ENCODE data around the gene HHAT.
"Not testable (repeated sequence)": the region's sequence is repeated elsewhere in the genome, so short reads cannot be mapped to it uniquely, and the experiment has no call there.

Gene HHAT

GRCh38 chr1:210347112-210347511 lies 18.4 kb downstream of the HHAT start:
- Histone ChIP-seq H3K27ac (ENCODE audit: low read depth, low read length) (no peak overlapping the region), H3K4me3 (ENCODE audit: low read depth in 1 of 5, low read length in 5 of 5) (no peak overlapping the region), H3K4me1 (ENCODE audit: control insufficient read depth in 5 of 5, insufficient read depth in 5 of 5, low read length in 5 of 5) (peaks cover 0 to 8% (median 6%) of the 10 kb centered on the region in 5 donors), H3K9me3 (ENCODE audit: control insufficient read depth in 5 of 5, low read length in 5 of 5) (no peaks in the 10 kb centered on the region), H3K27me3 (ENCODE audit: control insufficient read depth in 5 of 5, insufficient read depth in 4 of 5, low read length in 5 of 5) (no peaks in the 10 kb centered on the region), H3K9ac (ENCODE audit: low read length in 5 of 5) (no peak overlapping the region), H3K36me3 (ENCODE audit: control insufficient read depth in 5 of 5, insufficient read depth in 5 of 5, low read length in 5 of 5) (peaks cover 0 to 3% (median 0%) of the 10 kb centered on the region in 5 donors)

GRCh38 chr1:210351496-210351895 lies 22.8 kb downstream of the HHAT start:
- no peaks in the 10 kb centered on the region for H3K27me3 ChIP-seq (ENCODE audit: control insufficient read depth in 5 of 5, insufficient read depth in 4 of 5, low read length in 5 of 5)
- no peaks in the 10 kb centered on the region for H3K4me1 ChIP-seq (ENCODE audit: control insufficient read depth in 5 of 5, insufficient read depth in 5 of 5, low read length in 5 of 5)
- peaks cover 0 to 3% (median 0%) of the 10 kb centered on the region in 5 donors for H3K36me3 ChIP-seq (ENCODE audit: control insufficient read depth in 5 of 5, insufficient read depth in 5 of 5, low read length in 5 of 5)
- H3K4me3 ChIP-seq (ENCODE audit: low read depth in 1 of 5, low read length in 5 of 5) = no peak overlapping the region
- no peak overlapping the region for H3K27ac ChIP-seq (ENCODE audit: low read depth, low read length)
- no peak overlapping the region for H3K9ac ChIP-seq (ENCODE audit: low read length in 5 of 5)
- no peaks in the 10 kb centered on the region for H3K9me3 ChIP-seq (ENCODE audit: control insufficient read depth in 5 of 5, low read length in 5 of 5)

GRCh38 chr1:210352575-210352974 lies 23.9 kb downstream of the HHAT start:
- Histone ChIP-seq H3K27me3 (ENCODE audit: control insufficient read depth in 5 of 5, insufficient read depth in 4 of 5, low read length in 5 of 5) (no peaks in the 10 kb centered on the region), H3K4me1 (ENCODE audit: control insufficient read depth in 5 of 5, insufficient read depth in 5 of 5, low read length in 5 of 5) (no peaks in the 10 kb centered on the region), H3K9ac (ENCODE audit: low read length in 5 of 5) (no peak overlapping the region), H3K27ac (ENCODE audit: low read depth, low read length) (no peak overlapping the region), H3K4me3 (ENCODE audit: low read depth in 1 of 5, low read length in 5 of 5) (no peak overlapping the region), H3K9me3 (ENCODE audit: control insufficient read depth in 5 of 5, low read length in 5 of 5) (no peaks in the 10 kb centered on the region), H3K36me3 (ENCODE audit: control insufficient read depth in 5 of 5, insufficient read depth in 5 of 5, low read length in 5 of 5) (peaks cover 0 to 3% (median 0%) of the 10 kb centered on the region in 5 donors)

GRCh38 chr1:210354305-210354704 lies 25.6 kb downstream of the HHAT start:
- H3K27ac ChIP-seq (ENCODE audit: low read depth, low read length); H3K9me3 ChIP-seq (ENCODE audit: control insufficient read depth in 5 of 5, low read length in 5 of 5); H3K9ac ChIP-seq (ENCODE audit: low read length in 5 of 5); H3K27me3 ChIP-seq (ENCODE audit: control insufficient read depth in 5 of 5, insufficient read depth in 4 of 5, low read length in 5 of 5); H3K4me1 ChIP-seq (ENCODE audit: control insufficient read depth in 5 of 5, insufficient read depth in 5 of 5, low read length in 5 of 5); H3K4me3 ChIP-seq (ENCODE audit: low read depth in 1 of 5, low read length in 5 of 5); H3K36me3 ChIP-seq (ENCODE audit: control insufficient read depth in 5 of 5, insufficient read depth in 5 of 5, low read length in 5 of 5): not testable (repeated sequence)

GRCh38 chr1:210358626-210359025 lies 29.9 kb downstream of the HHAT start:
- no peak overlapping the region for H3K9ac ChIP-seq (ENCODE audit: low read length in 5 of 5)
- no peak overlapping the region for H3K4me3 ChIP-seq (ENCODE audit: low read depth in 1 of 5, low read length in 5 of 5)
- no peak overlapping the region for H3K27ac ChIP-seq (ENCODE audit: low read depth, low read length)

GRCh38 chr1:210359255-210359654 lies 30.6 kb downstream of the HHAT start:
- H3K27me3 ChIP-seq (ENCODE audit: control insufficient read depth in 5 of 5, insufficient read depth in 4 of 5, low read length in 5 of 5) = no peaks in the 10 kb centered on the region
- H3K36me3 ChIP-seq (ENCODE audit: control insufficient read depth in 5 of 5, insufficient read depth in 5 of 5, low read length in 5 of 5) = no peaks in the 10 kb centered on the region
- H3K4me1 ChIP-seq (ENCODE audit: control insufficient read depth in 5 of 5, insufficient read depth in 5 of 5, low read length in 5 of 5) = peaks cover 0 to 9% (median 5%) of the 10 kb centered on the region in 5 donors
- no peak overlapping the region for H3K27ac ChIP-seq (ENCODE audit: low read depth, low read length)
- no peaks in the 10 kb centered on the region for H3K9me3 ChIP-seq (ENCODE audit: control insufficient read depth in 5 of 5, low read length in 5 of 5)
- H3K4me3 ChIP-seq (ENCODE audit: low read depth in 1 of 5, low read length in 5 of 5) = no peak overlapping the region
- H3K9ac ChIP-seq (ENCODE audit: low read length in 5 of 5) = no peak overlapping the region

More at GRCh38 chr1:210358626-210359025, 29.9 kb downstream of the HHAT start:
- no peaks in the 10 kb centered on the region for H3K9me3 ChIP-seq (ENCODE audit: control insufficient read depth in 5 of 5, low read length in 5 of 5)
- H3K4me1 ChIP-seq (ENCODE audit: control insufficient read depth in 5 of 5, insufficient read depth in 5 of 5, low read length in 5 of 5) = peaks cover 0 to 9% (median 5%) of the 10 kb centered on the region in 5 donors
- H3K36me3 ChIP-seq (ENCODE audit: control insufficient read depth in 5 of 5, insufficient read depth in 5 of 5, low read length in 5 of 5) = no peaks in the 10 kb centered on the region
- H3K27me3 ChIP-seq (ENCODE audit: control insufficient read depth in 5 of 5, insufficient read depth in 4 of 5, low read length in 5 of 5) = no peaks in the 10 kb centered on the region

- Histone ChIP-seq H3K4me1 (ENCODE audit: control insufficient read depth in 5 of 5, insufficient read depth in 5 of 5, low read length in 5 of 5) (peaks cover 0 to 9% (median 5%) of the 10 kb centered on the region in 5 donors), H3K9me3 (ENCODE audit: control insufficient read depth in 5 of 5, low read length in 5 of 5) (no peaks in the 10 kb centered on the region), H3K4me3 (ENCODE audit: low read depth in 1 of 5, low read length in 5 of 5) (no peak overlapping the region), H3K27ac (ENCODE audit: low read depth, low read length) (no peak overlapping the region), H3K36me3 (ENCODE audit: control insufficient read depth in 5 of 5, insufficient read depth in 5 of 5, low read length in 5 of 5) (no peaks in the 10 kb centered on the region), H3K9ac (ENCODE audit: low read length in 5 of 5) (no peak overlapping the region), H3K27me3 (ENCODE audit: control insufficient read depth in 5 of 5, insufficient read depth in 4 of 5, low read length in 5 of 5) (no peaks in the 10 kb centered on the region)
Measured at GRCh38 chr1:210360852-210361477, 32.3 kb downstream of the HHAT start.

- Histone ChIP-seq H3K4me1 (ENCODE audit: control insufficient read depth in 5 of 5, insufficient read depth in 5 of 5, low read length in 5 of 5) (peaks cover 0 to 9% (median 5%) of the 10 kb centered on the region in 5 donors), H3K4me3 (ENCODE audit: low read depth in 1 of 5, low read length in 5 of 5) (no peak overlapping the region), H3K27ac (ENCODE audit: low read depth, low read length) (no peak overlapping the region), H3K9ac (ENCODE audit: low read length in 5 of 5) (no peak overlapping the region), H3K27me3 (ENCODE audit: control insufficient read depth in 5 of 5, insufficient read depth in 4 of 5, low read length in 5 of 5) (no peaks in the 10 kb centered on the region), H3K9me3 (ENCODE audit: control insufficient read depth in 5 of 5, low read length in 5 of 5) (no peaks in the 10 kb centered on the region), H3K36me3 (ENCODE audit: control insufficient read depth in 5 of 5, insufficient read depth in 5 of 5, low read length in 5 of 5) (no peaks in the 10 kb centered on the region)
Measured at GRCh38 chr1:210361665-210362064, 33.0 kb downstream of the HHAT start.

- Histone ChIP-seq H3K27me3 (ENCODE audit: control insufficient read depth in 5 of 5, insufficient read depth in 4 of 5, low read length in 5 of 5) (no peaks in the 10 kb centered on the region), H3K9ac (ENCODE audit: low read length in 5 of 5) (peak overlapping the region in 1 of 5 donors; percentile 7), H3K9me3 (ENCODE audit: control insufficient read depth in 5 of 5, low read length in 5 of 5) (no peaks in the 10 kb centered on the region), H3K36me3 (ENCODE audit: control insufficient read depth in 5 of 5, insufficient read depth in 5 of 5, low read length in 5 of 5) (no peaks in the 10 kb centered on the region), H3K27ac (ENCODE audit: low read depth, low read length) (no peak overlapping the region), H3K4me1 (ENCODE audit: control insufficient read depth in 5 of 5, insufficient read depth in 5 of 5, low read length in 5 of 5) (peaks cover 0 to 9% (median 5%) of the 10 kb centered on the region in 5 donors), H3K4me3 (ENCODE audit: low read depth in 1 of 5, low read length in 5 of 5) (no peak overlapping the region)
Measured at GRCh38 chr1:210362526-210362925, 33.8 kb downstream of the HHAT start.

GRCh38 chr1:210363119-210363518 lies 34.4 kb downstream of the HHAT start:
- Histone ChIP-seq H3K9ac (ENCODE audit: low read length in 5 of 5) (peak overlapping the region in 1 of 5 donors; percentile 7), H3K4me1 (ENCODE audit: control insufficient read depth in 5 of 5, insufficient read depth in 5 of 5, low read length in 5 of 5) (peaks cover 0 to 9% (median 5%) of the 10 kb centered on the region in 5 donors), H3K9me3 (ENCODE audit: control insufficient read depth in 5 of 5, low read length in 5 of 5) (no peaks in the 10 kb centered on the region), H3K36me3 (ENCODE audit: control insufficient read depth in 5 of 5, insufficient read depth in 5 of 5, low read length in 5 of 5) (no peaks in the 10 kb centered on the region), H3K27ac (ENCODE audit: low read depth, low read length) (no peak overlapping the region), H3K4me3 (ENCODE audit: low read depth in 1 of 5, low read length in 5 of 5) (no peak overlapping the region), H3K27me3 (ENCODE audit: control insufficient read depth in 5 of 5, insufficient read depth in 4 of 5, low read length in 5 of 5) (no peaks in the 10 kb centered on the region)
